Measurements from ENCODE around the gene DFFA. TPM values are rescaled to one million over a fixed set of nuclear protein-coding genes. Genes with fewer than 3 reads are reported as not detected.
"Not testable (repeated sequence)": the region's sequence is repeated elsewhere in the genome, so short reads cannot be mapped to it uniquely, and the experiment has no call there.

The DFFA gene
- total and polyA plus RNA-seq, 7 donors, result 9.6 to 24.6 (median 19.3) TPM

GRCh38 chr1:10424651-10425050, 47.7 kb downstream of the DFFA start:
- DNase-seq, result no peak
- H3K36me3 ChIP-seq, result peaks cover 0 to 18% (median 1%) of the 10 kb centered on the region in 4 donors
- no peak overlapping the region for H3K4me3 ChIP-seq
- no peak for TF ChIP-seq POLR2A (IDR thresholded peaks at IDR 0.05)
- TF ChIP-seq CTCF (IDR thresholded peaks at IDR 0.05), result no peak
- no peak for TF ChIP-seq POLR2AphosphoS5 (IDR thresholded peaks at IDR 0.05)
- TF ChIP-seq EP300 (IDR thresholded peaks at IDR 0.05), result no peak
- no peaks in the 10 kb centered on the region for H3K27me3 ChIP-seq
- H3K9me3 ChIP-seq, result no peaks in the 10 kb centered on the region
- 83 to 94% methylated on average over 8 of the region's 8 CpGs for WGBS, 2 donors
- H3K4me1 ChIP-seq, result peaks cover 0 to 5% (median 2%) of the 10 kb centered on the region in 4 donors
- no peak overlapping the region for H3K27ac ChIP-seq
- intact Hi-C loops (cut with DNase I), result loop anchor here (10.0 kb wide), 1 partner anchor 480 kb away; the partner anchor contains the start of genes LZIC and NMNAT1

- H3K4me3 ChIP-seq, result no peak overlapping the region
- no peaks in the 10 kb centered on the region for H3K9me3 ChIP-seq
- peaks cover 0 to 4% (median 0%) of the 10 kb centered on the region in 4 donors for H3K4me1 ChIP-seq
- no peak for TF ChIP-seq POLR2AphosphoS5 (IDR thresholded peaks at IDR 0.05)
- no peak for TF ChIP-seq EP300 (IDR thresholded peaks at IDR 0.05)
- no peak for TF ChIP-seq POLR2A (IDR thresholded peaks at IDR 0.05)
- TF ChIP-seq CTCF (IDR thresholded peaks at IDR 0.05), result no peak
- WGBS, 2 donors, result 73 to 84% methylated on average over 9 of the region's 9 CpGs
- intact Hi-C loops (cut with DNase I), result loop anchor here (10.0 kb wide), 1 partner anchor 479 kb away; the partner anchor contains the start of genes LZIC and NMNAT1
- H3K36me3 ChIP-seq, result peaks cover 0 to 24% (median 7%) of the 10 kb centered on the region in 4 donors
- H3K27ac ChIP-seq, result no peak overlapping the region
- peak; percentile 77 for DNase-seq
- no peaks in the 10 kb centered on the region for H3K27me3 ChIP-seq
These were observed 48.3 kb downstream of the DFFA start for GRCh38 chr1:10424034-10424433.

DNA sequence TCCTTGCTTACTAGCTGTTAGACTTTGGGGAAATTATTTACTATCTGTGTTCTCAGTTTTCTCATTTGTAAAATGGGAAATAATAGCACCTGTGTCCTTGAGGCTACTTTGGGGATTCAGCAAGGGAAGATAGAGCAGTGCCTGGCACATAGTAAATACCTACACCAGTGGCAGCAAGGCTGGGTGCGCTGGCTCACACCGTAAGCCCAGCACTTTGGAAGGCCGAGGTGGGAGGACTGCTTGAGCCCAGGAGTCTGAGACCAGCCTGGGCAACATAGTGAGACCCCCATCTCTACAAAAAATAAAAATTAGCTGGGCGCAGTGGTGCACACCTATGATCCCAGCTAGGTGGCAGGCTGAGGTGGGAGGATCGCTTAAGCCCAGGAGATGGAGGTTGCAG, 50.7 kb downstream of the DFFA start:
- no peak for DNase-seq
- Histone ChIP-seq H3K36me3 (peaks cover 7 to 48% (median 24%) of the 10 kb centered on the region in 4 donors), H3K27ac (no peak overlapping the region), H3K4me1 (no peaks in the 10 kb centered on the region), H3K27me3 (no peaks in the 10 kb centered on the region), H3K4me3 (no peak overlapping the region), H3K9me3 (no peaks in the 10 kb centered on the region)
- WGBS, 2 donors, result 97 to 99% methylated on average over 5 of the region's 5 CpGs
- intact Hi-C loops (cut with DNase I), result loop anchor here (10.0 kb wide), 1 partner anchor 477 kb away; the partner anchor contains the start of genes LZIC and NMNAT1
- no peak for TF ChIP-seq CTCF (IDR thresholded peaks at IDR 0.05)
- TF ChIP-seq EP300 (IDR thresholded peaks at IDR 0.05), result no peak
- TF ChIP-seq POLR2A (IDR thresholded peaks at IDR 0.05), result no peak
- no peak for TF ChIP-seq POLR2AphosphoS5 (IDR thresholded peaks at IDR 0.05)

DNA sequence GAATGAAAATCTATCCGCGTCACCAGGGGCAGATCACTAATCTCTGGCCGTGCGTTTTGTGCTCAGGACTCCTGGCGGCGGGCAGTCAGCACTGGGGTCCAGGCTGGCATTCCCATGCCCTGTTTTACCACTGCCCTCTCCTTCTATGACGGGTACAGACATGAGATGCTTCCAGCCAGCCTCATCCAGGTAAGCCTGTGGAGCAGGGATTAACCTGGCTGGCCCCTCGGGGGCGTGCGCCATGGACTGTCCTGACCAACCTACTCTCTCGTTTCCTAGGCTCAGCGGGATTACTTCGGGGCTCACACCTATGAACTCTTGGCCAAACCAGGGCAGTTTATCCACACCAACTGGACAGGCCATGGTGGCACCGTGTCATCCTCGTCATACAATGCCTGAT, 53.0 kb downstream of the DFFA start:
- intact Hi-C loops (cut with DNase I), result no loop called here
- H3K36me3 ChIP-seq, result peaks cover 7 to 71% (median 34%) of the 10 kb centered on the region in 4 donors
- no peaks in the 10 kb centered on the region for H3K27me3 ChIP-seq
- whole genome bisulfite sequencing, 2 donors, result 90 to 95% methylated on average over 15 of the region's 15 CpGs
- no peaks in the 10 kb centered on the region for H3K9me3 ChIP-seq
- TF ChIP-seq CTCF (IDR thresholded peaks at IDR 0.05) (no peak), POLR2A (IDR thresholded peaks at IDR 0.05) (no peak)
- no peaks in the 10 kb centered on the region for H3K4me1 ChIP-seq
- DNase-seq, result peak; percentile 34
- no peak overlapping the region for H3K4me3 ChIP-seq
- no peak overlapping the region for H3K27ac ChIP-seq

DNA sequence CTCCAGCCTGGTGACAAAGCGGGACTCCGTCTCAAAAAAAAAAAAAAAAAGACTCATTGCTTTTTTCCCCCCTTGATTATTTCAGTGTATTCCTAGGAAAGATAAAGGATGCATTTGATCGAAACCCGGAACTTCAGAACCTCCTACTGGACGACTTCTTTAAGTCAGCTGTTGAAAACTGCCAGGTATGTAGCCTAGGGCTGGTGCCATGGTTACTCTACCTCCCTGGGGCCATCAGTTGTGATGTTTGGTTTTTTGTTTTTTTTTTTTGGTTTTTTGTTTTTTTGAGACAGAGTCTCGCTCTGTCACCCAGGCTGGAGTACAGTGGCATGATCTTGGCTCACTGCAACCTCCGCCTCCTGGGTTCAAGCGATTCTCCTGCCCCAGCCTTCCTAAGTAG, 53.6 kb downstream of the DFFA start:
- WGBS, 2 donors, result 95 to 97% methylated on average over 8 of the region's 8 CpGs
- H3K4me3 ChIP-seq; DNase-seq; H3K27ac ChIP-seq; H3K9me3 ChIP-seq; H3K4me1 ChIP-seq; H3K27me3 ChIP-seq; intact Hi-C loops (cut with DNase I): not testable (repeated sequence)
- H3K36me3 ChIP-seq, result peaks cover 7 to 77% (median 37%) of the 10 kb centered on the region in 4 donors

GRCh38 chr1:10415967-10416366, 56.4 kb downstream of the DFFA start:
- intact Hi-C loops (cut with DNase I); H3K27me3 ChIP-seq; H3K9me3 ChIP-seq; H3K4me3 ChIP-seq; DNase-seq; H3K4me1 ChIP-seq: not testable (repeated sequence)
- 95% methylated on average over 1 of the region's 1 CpG for WGBS, 2 donors
- H3K27ac ChIP-seq, result peak overlapping the region in 1 of 4 donors; percentile 7
- H3K36me3 ChIP-seq, result peaks cover 30 to 100% (median 60%) of the 10 kb centered on the region in 4 donors
